ENCODE results near the gene VAMP8. TPM values are rescaled to one million over a fixed set of nuclear protein-coding genes. Genes with fewer than 3 reads are reported as not detected.

Gene VAMP8
- total and polyA plus RNA-seq, 10 of the 15 experiments (the other 5 are each of a cell fraction or from before 2014, with no cell fraction given): 93.6 to 744 (median 217) TPM

- TF ChIP-seq MEF2B (IDR thresholded peaks at IDR 0.05; ENCODE audit: partially characterized antibody, poor library complexity, severe bottlenecking) (no peak), YBX1 (IDR thresholded peaks at IDR 0.05) (no peak), FOXK2 (IDR thresholded peaks at IDR 0.05) (no peak), ZBTB40 (IDR thresholded peaks at IDR 0.05; ENCODE audit: borderline replicate concordance) (no peak), ZNF24 (IDR thresholded peaks at IDR 0.05) (no peak), FOXM1 (IDR thresholded peaks at IDR 0.05; ENCODE audit: low read depth, low read length) (no peak), ESRRA (IDR thresholded peaks at IDR 0.05; ENCODE audit: low read length) (no peak), ZBTB33 (IDR thresholded peaks at IDR 0.05) (no peak), ETV6 (conservative IDR thresholded peaks at IDR 0.05 in 1 of 2, IDR thresholded peaks at IDR 0.05 in 1 of 2; ENCODE audit: borderline replicate concordance in 1 of 2, low read depth in 1 of 2) (no peak), NBN (IDR thresholded peaks at IDR 0.05) (0 out of 2 replicates have a peak, but pooled peaks have one; percentile 26), RELB (IDR thresholded peaks at IDR 0.05; ENCODE audit: low read depth) (no peak), ZNF274 (IDR thresholded peaks at IDR 0.05; ENCODE audit: insufficient read depth, insufficient read length) (no peak), ZNF592 (IDR thresholded peaks at IDR 0.05) (peak; percentile 70; the same call in 1 of the 2 replicates), BCL3 (IDR thresholded peaks at IDR 0.05; ENCODE audit: borderline replicate concordance, insufficient read depth, low read depth, low read length, poor library complexity, severe bottlenecking) (no peak), SMARCA5 (IDR thresholded peaks at IDR 0.05) (0 out of 2 replicates have a peak, but pooled peaks have one; percentile 71)
Measured at GRCh38 chr2:85602476-85603234, 25.3 kb downstream of the VAMP8 start, which contains the start of gene TMEM150A (continued).

Data from GM12878 (cell line).